NK-92 (cell line): ENCODE data around the gene KCND1.
A peak's percentile ranks its signal among the peaks of the same experiment; 100 is the strongest.

Experiments
- DNase-seq: peaks from one replicate; lab custom pipeline; 2025; ENCODE audit not compliant: unreplicated experiment; lab: John Stamatoyannopoulos, UW

The KCND1 gene

DNA sequence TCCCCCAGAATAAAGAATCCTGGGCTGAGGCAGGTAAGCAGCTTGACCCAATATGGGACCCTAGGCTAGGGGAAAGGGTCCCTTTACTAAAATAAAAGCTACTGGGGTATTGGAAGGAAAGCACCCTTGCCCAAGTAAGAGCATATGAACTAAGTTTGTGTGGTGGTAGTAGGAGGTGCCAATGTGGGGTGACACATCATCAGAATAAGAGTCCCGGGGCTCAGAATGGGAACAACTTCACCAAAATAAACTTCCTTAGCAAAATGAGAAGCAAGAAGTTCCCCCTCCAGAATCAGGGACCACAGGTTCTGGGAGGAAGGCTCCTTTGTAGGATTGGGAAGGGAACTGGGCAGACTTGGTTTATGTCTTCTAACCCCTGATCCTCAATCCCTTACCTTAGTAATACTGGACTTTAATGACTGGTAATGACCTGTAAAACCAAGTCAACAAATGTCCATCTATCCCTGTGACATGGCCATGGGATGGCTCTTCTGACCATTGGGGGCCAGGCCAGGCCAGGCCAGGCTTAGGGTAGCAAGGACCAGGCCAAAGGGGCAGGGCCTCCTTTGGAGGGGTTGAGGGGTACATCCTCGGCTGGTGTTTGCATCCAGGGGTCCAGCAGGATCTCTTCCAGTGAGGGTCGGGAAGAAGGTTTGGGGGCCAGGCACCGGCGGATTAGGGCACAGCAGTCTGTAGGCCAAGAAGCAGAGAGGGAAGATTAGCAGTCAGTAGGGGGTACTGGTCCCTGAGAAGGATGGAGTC, 57.9 kb downstream of the KCND1 start:
- DNase-seq = no peak

DNA sequence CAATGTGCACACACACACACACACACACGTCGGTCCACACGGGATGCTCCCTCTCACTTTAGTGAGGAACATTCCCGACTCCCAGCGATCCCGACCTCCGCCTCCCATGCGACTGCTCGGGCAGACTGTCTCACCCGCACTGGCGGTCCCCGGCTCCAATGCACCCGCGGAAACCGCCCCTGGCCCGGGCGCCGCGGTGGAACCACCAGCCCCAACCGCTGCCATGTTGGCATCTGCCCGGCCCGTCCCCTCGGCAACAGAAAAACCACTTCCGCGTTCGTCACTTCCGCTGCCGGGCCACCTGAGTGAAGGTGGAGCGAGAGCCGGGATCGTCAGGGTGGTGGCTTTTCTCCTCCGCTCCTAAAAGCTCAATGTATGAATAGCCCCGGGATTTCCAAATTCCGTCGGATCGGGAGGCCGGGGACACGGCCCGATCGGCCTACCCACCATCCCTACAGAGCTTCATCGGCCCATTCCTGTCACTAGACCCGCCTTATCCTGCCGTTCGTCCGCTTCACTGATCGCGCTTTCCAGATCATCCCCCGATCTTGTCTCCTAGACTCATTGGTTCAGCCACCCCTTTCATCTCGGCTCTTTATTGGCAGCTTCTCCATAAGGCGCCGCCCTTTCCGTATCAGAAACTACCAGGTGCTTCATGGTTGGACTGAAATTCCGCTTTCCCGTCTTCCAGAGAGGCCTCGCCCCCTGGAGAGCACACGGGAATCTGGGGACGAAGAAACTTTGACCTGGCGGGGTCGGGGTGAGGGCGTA, 60.0 kb downstream of the KCND1 start, which contains the start of gene SLC35A2:
TSS of gene SLC35A2 (minus strand) at position 235 of the 771 bp plus-strand sequence. CDS start at position 225, 10 bp downstream.
- peak; percentile 9 for DNase-seq
